Fibroblast of lung (primary cell): ENCODE measurements around the gene SGSH. TPM values are rescaled to one million over a fixed set of nuclear protein-coding genes. Genes with fewer than 3 reads are reported as not detected.

Source experiments
- DNase-seq, 2 donors: peaks; one replicate each; pipeline versions ENCODE4 v3.0.0 to v3.0.0-alpha.2; 2010; ENCODE audit warnings: low read depth in 2 of 2
- H2AFZ ChIP-seq: 2 replicates; pipeline ENCODE4 v1.5.1; 2012; ENCODE audit warnings: low read length, control low read depth, inconsistent platforms
- H3K27ac ChIP-seq: 2 replicates; pipeline ENCODE4 v1.5.1; 2011; ENCODE audit warnings: low read length, control low read depth; ENCODE audit not compliant: insufficient read depth
- H3K27me3 ChIP-seq: 2 replicates; pipeline ENCODE4 v1.5.1; 2011; ENCODE audit warnings: mild to moderate bottlenecking, low read length; ENCODE audit not compliant: control insufficient read depth, insufficient read depth
- H3K36me3 ChIP-seq: 2 replicates; pipeline ENCODE4 v1.5.1; 2011; ENCODE audit warnings: low read length; ENCODE audit not compliant: control insufficient read depth, insufficient read depth
- H3K4me1 ChIP-seq: 2 replicates; pipeline ENCODE4 v1.5.1; 2011; ENCODE audit warnings: low read length; ENCODE audit not compliant: control insufficient read depth, insufficient read depth; ENCODE audit errors: extremely low read depth
- H3K4me2 ChIP-seq: 2 replicates; pipeline ENCODE4 v1.5.1; 2011; ENCODE audit warnings: low read length, control low read depth; ENCODE audit not compliant: insufficient read depth; ENCODE audit errors: extremely low read depth
- H3K4me3 ChIP-seq, 4 experiments: fragments of 200-600 bp in 1 of 4; sonication (generic) in 1 of 4; replicated peaks in 1 of 4; 2 replicates each; pipeline ENCODE4 v1.5.1; 2011 to 2016; ENCODE audit warnings: low read length in 4 of 4, low read depth in 3 of 4, mild to moderate bottlenecking in 3 of 4, control low read depth in 2 of 4, inconsistent platforms in 1 of 4, mixed read lengths in 1 of 4; ENCODE audit not compliant: insufficient read depth in 1 of 4; ENCODE audit errors: control extremely low read depth in 1 of 4
- H3K79me2 ChIP-seq: 2 replicates; pipeline ENCODE4 v1.5.1; 2012; ENCODE audit warnings: mild to moderate bottlenecking, low read length, inconsistent platforms; ENCODE audit not compliant: control insufficient read depth, insufficient read depth
- H3K9ac ChIP-seq: 2 replicates; pipeline ENCODE4 v1.5.1; 2011; ENCODE audit warnings: mild to moderate bottlenecking, low read length, control low read depth; ENCODE audit not compliant: insufficient read depth
- H3K9me3 ChIP-seq: 2 replicates; pipeline ENCODE4 v1.5.1; 2012; ENCODE audit warnings: low read depth, low read length; ENCODE audit not compliant: control insufficient read depth, insufficient read depth
- H4K20me1 ChIP-seq: 2 replicates; pipeline ENCODE4 v1.5.1; 2011; ENCODE audit warnings: low read length; ENCODE audit not compliant: control insufficient read depth, insufficient read depth; ENCODE audit errors: extremely low read depth
- EZH2 ChIP-seq: IDR thresholded peaks from 2 replicates; pipeline ENCODE4 v1.5.1; 2012; ENCODE audit warnings: low read length, control low read depth, mild to moderate bottlenecking; ENCODE audit errors: missing control alignments
- polyA plus RNA-seq, 2 donors: library from polyadenylated mRNA; depleted of rRNA in 1 of 2; stranded (reverse) in 1 of 2; unstranded in 1 of 2; fragments of >200 nt; gene quantifications; 2 replicates each; pipeline ENCODE4 v1.2.1, GENCODE V29; 2011 to 2012; ENCODE audit warnings: missing spikeins in 1 of 2
- total RNA-seq: library from RNA; depleted of rRNA; stranded (reverse); fragments of >200 nt; gene quantifications from 2 replicates; pipeline ENCODE4 v1.2.1, GENCODE V29; 2014
- TF ChIP-seq, protein P1 (sequence below), 2 donors: IDR thresholded peaks in 1 of 2; conservative IDR thresholded peaks in 1 of 2; 1 replicate in 1 of 2; 2 replicates in 1 of 2; pipeline ENCODE4 v1.5.1; 2011 to 2012; ENCODE audit warnings: low read length in 2 of 2, control low read depth in 1 of 2, inconsistent platforms in 1 of 2, low read depth in 1 of 2, mild to moderate bottlenecking in 1 of 2

The SGSH gene
- total and polyA plus RNA-seq, 2 donors (not counting 1 experiment from before 2014, with no cell fraction given) = 26.9 to 57.2 TPM

DNA sequence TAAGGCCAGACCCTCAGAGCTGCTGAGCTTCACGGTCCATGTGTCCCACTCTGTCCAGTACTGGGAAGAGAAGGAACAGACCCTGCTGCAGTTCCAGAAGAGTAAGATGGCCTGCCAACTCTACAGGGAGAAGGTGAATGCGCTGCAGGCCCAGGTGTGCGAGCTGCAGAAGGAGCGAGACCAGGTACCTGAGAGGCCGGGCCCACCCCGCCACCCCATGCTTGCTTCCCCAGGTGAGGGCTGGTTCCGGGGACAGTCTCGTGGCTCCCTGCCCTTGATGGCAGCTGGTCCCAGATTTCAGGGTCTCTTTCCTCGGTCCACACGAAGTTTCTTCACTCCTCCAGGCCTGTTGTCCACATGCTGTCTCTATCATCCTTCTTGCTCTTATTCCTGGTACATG lies 29.4 kb downstream of the SGSH start:
- no peak for DNase-seq
- no peaks in the 10 kb centered on the region for H4K20me1 ChIP-seq
- no peaks in the 10 kb centered on the region for H3K9me3 ChIP-seq
- H3K27ac ChIP-seq = no peak overlapping the region
- no peaks in the 10 kb centered on the region for H3K79me2 ChIP-seq
- TF ChIP-seq, protein P1, sequence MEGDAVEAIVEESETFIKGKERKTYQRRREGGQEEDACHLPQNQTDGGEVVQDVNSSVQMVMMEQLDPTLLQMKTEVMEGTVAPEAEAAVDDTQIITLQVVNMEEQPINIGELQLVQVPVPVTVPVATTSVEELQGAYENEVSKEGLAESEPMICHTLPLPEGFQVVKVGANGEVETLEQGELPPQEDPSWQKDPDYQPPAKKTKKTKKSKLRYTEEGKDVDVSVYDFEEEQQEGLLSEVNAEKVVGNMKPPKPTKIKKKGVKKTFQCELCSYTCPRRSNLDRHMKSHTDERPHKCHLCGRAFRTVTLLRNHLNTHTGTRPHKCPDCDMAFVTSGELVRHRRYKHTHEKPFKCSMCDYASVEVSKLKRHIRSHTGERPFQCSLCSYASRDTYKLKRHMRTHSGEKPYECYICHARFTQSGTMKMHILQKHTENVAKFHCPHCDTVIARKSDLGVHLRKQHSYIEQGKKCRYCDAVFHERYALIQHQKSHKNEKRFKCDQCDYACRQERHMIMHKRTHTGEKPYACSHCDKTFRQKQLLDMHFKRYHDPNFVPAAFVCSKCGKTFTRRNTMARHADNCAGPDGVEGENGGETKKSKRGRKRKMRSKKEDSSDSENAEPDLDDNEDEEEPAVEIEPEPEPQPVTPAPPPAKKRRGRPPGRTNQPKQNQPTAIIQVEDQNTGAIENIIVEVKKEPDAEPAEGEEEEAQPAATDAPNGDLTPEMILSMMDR (conservative IDR thresholded peaks at IDR 0.05 in 1 of 2, IDR thresholded peaks at IDR 0.05 in 1 of 2; ENCODE audit: low read depth in 1 of 2, low read length in 2 of 2) = no peak
- TF ChIP-seq EZH2 = no peak
- H3K4me3 ChIP-seq = no peak overlapping the region
- H3K27me3 ChIP-seq = no peaks in the 10 kb centered on the region
- no peaks in the 10 kb centered on the region for H3K36me3 ChIP-seq
- no peaks in the 10 kb centered on the region for H3K4me1 ChIP-seq
- H3K9ac ChIP-seq = no peak overlapping the region
- no peak overlapping the region for H3K4me2 ChIP-seq
- H2AFZ ChIP-seq = no peak overlapping the region

DNA sequence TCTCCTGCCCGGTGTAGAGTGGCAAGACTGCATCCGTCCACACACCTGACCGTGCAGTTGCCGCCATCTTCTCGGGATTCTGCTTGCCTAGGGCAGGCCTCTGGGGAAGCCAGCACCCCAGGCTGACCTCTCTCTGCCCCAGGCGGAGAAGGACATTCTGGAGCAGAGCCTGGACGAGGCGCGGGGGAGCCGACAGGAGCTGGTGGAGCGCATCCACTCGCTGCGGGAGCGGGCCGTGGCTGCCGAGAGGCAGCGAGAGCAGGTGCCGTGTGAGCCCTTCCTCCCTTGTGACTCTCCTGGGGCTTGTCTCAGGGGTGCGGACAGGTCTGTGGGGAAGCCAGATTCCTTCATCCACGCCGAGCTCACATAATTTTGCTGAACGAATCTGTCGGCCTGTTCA lies 30.5 kb downstream of the SGSH start:
- no peak for DNase-seq
- H3K9ac ChIP-seq = no peak overlapping the region
- TF ChIP-seq, protein P1 (conservative IDR thresholded peaks at IDR 0.05 in 1 of 2, IDR thresholded peaks at IDR 0.05 in 1 of 2; ENCODE audit: low read depth in 1 of 2, low read length in 2 of 2) = no peak
- no peak for TF ChIP-seq EZH2
- H3K4me2 ChIP-seq = no peak overlapping the region
- H4K20me1 ChIP-seq = no peaks in the 10 kb centered on the region
- no peak overlapping the region for H3K27ac ChIP-seq
- no peaks in the 10 kb centered on the region for H3K79me2 ChIP-seq
- no peaks in the 10 kb centered on the region for H3K9me3 ChIP-seq
- no peak overlapping the region for H2AFZ ChIP-seq
- no peak overlapping the region for H3K4me3 ChIP-seq
- H3K4me1 ChIP-seq = no peaks in the 10 kb centered on the region
- H3K36me3 ChIP-seq = no peaks in the 10 kb centered on the region
- H3K27me3 ChIP-seq = no peaks in the 10 kb centered on the region

DNA sequence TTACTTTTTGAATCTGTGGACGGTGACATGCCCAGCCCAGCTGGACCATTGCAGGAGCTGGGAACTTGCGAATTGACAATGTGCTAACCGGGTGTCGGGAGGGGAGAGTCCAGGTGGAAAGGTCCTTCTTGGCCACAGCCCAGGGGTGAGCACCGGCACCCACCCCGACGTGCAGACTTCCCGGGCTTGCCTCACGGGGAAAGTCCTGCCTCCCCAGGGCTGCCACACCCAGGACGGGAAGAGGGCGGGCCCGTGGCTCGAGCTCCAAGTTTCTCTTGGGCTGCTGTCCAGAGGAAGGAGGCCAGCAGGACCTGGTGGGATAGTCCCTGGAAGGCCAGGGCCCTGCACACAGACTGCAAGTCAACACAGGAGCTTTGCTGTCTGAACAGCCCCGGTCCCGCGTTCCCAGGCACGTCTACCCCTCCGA lies 32.6 kb downstream of the SGSH start:
- Histone ChIP-seq H3K36me3 (no peaks in the 10 kb centered on the region), H3K9me3 (no peaks in the 10 kb centered on the region), H3K27ac (no peak overlapping the region), H4K20me1 (no peaks in the 10 kb centered on the region), H3K79me2 (no peaks in the 10 kb centered on the region), H3K4me1 (no peaks in the 10 kb centered on the region), H3K27me3 (no peaks in the 10 kb centered on the region), H2AFZ (peak overlapping the region; percentile 77), H3K9ac (no peak overlapping the region), H3K4me3 (peak overlapping the region in 3 of 4 experiments; percentile 30 to 49 (median 33)), H3K4me2 (peak overlapping the region; percentile 75)
- TF ChIP-seq, protein P1 (conservative IDR thresholded peaks at IDR 0.05 in 1 of 2, IDR thresholded peaks at IDR 0.05 in 1 of 2; ENCODE audit: low read depth in 1 of 2, low read length in 2 of 2) = no peak
- no peak for TF ChIP-seq EZH2
- DNase-seq = peak in 1 of 2 donors; percentile 38
